IPS-NIHi7 (cell line): ENCODE results near the gene UBR4.
A peak's percentile ranks its signal among the peaks of the same experiment; 100 is the strongest.

Experiments used
- DNase-seq: peaks from one replicate; pipeline ENCODE4 v3.0.0; 2012; ENCODE audit warnings: mixed read lengths; ENCODE audit errors: extremely low spot score

Gene UBR4

DNA sequence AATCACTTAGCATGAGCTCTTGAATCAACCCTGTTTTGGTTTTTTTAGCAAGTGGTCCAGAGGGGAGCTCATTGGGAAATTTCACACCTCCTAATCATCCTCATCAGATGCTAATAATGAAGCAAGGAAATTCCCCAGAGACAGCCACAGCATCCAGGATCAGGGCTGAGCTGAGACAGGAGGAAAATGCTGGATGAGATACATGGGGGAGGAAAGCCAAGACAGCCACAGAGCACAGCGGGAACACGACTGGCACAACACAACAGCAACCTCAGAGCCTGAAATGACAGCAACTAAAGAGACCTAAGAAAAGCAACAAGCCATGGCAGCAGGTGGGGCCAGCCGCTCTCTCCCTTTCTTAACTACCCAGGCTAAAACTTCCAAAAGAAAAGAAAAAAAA, 70.4 kb downstream of the UBR4 start:
- peak; percentile 46 for DNase-seq

DNA sequence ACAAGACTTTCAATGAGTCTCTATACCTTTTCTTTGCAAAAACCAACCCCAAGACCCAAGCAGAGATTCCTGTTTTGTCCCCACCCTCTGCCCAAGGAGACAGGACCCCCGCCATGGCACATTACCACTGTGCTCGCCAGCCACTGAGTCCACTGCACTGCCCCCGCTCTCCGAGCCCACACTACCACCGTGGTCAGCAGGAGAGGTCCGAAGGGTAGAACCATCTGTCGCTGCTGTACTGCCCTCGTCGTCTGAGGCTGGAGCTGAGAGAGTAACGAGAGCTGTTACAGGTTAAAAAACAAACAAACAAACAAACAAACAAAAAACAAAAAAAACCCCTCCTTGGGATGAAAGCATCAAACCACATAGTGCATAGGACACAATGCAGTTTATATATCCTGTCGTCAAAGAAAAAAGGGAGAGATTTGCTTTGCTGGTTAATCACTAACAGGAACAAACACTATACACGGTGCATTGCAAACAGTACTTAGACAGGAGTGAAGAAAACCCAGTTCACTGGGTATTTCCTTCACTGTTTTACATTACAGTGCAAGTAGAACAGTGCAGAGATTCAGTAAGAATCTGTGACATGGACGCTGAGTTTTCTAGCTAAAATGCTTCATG, 71.0 kb downstream of the UBR4 start:
- DNase-seq = no peak

DNA sequence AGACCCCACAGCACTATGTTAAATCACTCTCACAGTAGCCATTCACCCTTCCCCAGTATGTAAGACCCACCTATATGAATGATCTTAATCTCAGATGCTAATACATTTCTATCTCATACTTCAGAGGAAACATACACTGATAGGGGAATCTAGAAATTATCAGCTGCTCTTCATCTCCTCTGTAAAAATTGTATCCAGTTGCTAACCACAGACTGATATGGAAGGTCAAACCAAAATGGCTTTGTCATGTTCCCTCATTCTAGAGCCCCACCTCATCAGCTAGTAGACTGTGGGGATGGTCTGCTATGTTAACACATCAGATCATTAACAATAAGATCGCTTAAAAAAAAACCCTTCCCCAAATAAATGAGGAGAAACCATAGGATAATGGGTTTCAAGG, 71.7 kb downstream of the UBR4 start:
- no peak for DNase-seq

DNA sequence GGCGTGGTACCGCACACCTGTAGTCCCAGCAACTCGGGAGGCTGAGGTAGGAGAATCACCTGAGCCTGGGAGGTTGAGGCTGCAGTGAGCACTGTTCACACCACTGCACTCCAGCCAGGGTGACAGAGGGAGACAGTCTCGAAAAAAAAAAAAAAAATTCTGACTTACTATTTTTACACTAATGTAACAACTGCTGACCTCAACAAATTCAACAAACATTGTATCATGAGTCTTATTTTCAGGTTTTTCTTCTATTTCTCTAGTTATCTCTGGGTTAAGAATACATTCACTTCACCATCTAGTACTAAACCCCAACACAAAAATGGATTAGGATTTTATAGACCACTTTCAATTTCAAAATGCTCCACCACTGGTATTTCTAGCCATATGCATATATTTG, 72.9 kb downstream of the UBR4 start:
- DNase-seq = no peak

DNA sequence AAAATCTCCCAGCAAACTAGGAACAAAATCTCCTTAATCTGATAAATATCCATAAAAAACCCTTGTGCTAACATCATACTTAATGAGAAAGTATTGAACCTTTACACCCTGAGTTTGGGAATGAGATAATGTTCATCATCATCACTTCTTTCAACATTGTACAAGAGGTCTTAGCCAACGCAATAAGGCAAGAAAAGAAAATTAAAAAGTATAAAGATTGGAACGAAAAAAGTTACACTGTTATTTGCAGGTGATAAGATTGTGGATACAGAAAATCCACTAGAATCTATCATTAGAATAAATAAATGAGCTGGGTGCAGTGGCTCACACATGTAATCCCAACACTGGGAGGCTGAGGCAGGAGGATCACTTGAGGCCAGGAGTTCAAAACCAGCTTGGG, 76.7 kb downstream of the UBR4 start:
- DNase-seq = no peak

DNA sequence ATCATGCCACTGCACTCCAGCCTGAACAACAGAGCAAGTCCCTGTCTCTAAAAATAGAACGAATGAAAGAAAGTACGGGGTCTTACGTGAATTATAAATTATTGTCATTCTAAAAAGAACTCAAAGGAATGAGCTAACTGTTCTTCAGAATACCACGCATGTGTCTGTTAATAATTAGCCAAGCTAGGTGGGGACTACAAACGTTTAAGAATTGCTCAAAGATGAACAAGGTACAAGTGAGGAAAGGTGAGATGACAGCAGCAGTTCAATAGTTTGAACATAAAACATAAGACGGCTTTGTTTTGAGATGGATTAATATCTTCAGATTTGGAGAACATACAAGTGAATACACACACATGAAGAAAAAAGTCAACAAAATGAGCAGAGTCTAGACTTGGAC, 79.6 kb downstream of the UBR4 start:
- no peak for DNase-seq

DNA sequence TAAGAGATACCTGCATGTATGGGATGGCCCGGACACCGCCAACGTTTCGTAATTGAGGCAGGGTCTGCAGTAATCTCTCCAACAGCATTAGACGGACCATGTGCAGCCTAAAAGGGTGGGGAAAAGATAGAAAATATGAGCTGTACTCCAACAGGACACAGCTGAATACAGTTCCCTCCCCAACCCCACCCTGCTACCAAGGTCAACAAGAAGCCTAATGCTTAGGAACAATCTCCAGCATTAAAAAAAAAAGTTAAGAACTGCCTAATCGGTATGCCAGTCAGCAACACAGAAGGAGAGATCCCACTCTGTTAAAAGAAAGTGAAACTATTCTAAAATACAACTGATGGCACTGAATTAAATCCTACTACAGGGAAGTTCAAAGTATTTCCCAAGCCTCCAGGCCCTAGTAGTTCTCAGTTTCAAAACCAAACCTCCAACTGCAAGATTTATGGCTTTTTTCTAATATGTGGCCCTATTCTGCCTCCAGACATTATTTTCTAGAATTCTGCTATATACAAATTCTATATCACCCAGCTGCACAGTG, 81.0 kb downstream of the UBR4 start:
- DNase-seq = no peak

DNA sequence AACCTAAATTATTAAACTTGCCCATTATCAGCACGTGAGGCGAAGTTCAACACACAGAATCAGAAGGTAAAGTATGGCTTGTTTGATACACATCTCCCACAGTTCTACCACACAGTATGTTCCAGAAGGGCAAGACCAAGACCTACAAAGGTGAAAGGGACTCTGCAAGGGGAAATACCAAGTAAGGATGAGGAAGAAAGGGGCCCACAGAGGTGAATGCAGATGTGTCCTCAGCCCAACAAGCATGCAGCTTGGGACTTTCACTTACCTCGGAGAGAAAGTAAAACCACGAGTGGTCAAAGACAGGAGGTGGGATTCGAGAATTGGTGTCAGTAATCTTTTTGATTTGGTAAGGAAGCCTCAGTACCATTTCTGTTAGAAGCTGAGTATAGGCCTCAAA, 85.8 kb downstream of the UBR4 start:
- DNase-seq = no peak

DNA sequence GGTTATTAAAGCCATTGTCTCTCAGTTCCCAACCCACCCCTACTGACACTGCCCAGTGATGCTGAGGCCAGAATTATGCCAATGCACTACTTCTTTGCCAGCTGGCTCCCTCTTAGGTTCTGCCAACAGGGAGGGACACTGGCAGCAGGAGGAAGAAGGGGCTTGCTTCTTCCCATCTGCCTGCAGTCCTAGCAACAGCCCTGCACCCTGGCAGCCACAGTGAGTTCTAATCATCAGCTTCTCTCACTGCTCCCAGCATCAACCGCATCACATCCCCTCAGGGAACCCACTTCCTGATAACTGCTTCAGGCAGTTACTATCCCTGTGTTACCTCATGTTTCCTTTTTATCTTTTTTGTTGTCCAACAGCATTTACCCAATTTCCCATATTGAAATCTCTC, 86.2 kb downstream of the UBR4 start:
- no peak for DNase-seq

DNA sequence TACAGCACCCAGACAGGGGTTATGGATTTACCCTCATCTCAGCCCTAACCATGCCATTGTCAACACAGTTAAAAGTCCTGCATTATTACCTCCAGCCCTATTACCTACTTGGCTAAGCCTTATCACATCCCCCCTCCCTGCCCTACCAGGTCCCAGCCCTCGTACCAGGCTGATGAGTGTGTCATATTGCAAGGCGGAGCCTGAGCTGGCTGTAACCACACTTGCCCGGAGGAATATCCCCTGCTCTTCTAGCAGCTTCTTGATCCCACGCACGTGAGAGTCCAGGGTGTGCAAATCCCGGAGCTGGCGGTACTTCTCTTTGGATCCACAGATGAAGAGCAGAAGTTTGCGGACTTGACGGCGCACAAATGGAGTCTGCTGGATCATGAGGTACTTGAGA, 87.4 kb downstream of the UBR4 start:
- DNase-seq = no peak

DNA sequence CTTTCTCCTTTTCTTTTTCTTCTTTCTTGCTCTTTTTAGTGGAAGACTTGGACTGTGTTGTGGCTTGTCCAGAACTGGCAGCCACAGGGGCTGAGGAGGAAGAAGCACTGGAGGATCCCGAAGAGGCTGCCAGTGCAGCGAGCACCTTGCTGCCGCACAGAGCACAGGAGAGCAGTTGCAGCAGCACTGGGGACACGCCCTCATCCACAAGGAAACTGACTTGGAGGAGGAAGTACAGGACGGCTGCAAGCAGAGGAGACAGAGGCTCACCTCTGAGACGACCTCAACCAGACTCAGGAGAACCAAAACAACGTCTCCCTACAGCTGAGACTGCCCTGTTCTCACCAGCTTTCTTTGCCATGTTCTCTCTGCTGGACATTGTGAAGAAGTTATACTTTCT, 88.9 kb downstream of the UBR4 start:
- no peak for DNase-seq

DNA sequence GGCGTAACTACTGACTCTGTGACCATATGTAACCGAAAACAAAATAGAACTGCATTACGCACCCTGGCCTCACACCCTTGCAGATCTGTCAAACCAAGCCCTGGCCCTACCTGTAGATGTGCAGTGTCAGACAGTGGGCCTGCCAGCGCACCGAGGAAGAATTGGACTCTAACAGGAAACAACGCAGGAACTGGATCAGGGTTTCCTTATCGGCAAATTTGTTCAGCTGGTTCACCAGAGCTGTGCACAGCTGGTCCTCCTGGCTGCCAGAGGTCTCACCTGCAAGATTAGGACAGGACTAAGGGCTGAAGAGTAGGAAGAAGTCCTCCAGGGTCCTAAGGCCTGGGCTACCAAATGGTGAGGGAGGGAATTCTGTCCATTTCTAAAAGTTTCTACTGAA, 90.0 kb downstream of the UBR4 start:
- no peak for DNase-seq

DNA sequence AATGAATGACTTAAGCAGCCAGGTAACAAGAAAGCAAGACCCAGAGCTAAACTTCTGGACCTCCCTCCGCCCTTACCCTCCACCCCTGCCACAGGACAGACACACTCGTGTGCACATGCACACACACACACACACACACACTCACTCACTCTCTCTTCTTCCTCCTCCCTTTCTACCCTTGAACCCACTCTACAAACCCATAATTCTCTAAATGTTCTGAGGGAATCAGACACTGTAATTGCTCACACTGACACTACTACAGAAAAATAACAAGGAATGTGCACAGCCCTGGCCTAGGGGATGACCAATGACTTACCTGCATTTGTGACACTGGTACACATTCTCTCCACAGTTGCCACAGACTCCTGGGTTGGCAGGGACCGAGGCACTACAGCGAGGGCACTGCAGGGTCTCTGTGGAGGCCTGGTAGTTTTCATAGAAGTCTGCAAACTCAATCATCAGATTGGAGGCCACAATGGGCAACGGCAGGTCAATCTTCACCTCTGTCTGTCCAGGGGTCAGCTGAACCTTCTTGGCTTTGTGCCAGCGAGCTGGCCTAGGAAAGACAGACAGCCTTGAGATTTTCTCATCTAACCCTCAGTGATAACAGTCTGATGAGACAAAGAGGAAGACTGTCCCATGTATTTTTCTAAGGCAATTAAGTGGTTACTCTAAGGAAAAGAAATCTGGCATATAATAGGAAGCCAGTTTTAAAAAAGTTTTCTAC, 94.8 kb downstream of the UBR4 start:
- DNase-seq = no peak

DNA sequence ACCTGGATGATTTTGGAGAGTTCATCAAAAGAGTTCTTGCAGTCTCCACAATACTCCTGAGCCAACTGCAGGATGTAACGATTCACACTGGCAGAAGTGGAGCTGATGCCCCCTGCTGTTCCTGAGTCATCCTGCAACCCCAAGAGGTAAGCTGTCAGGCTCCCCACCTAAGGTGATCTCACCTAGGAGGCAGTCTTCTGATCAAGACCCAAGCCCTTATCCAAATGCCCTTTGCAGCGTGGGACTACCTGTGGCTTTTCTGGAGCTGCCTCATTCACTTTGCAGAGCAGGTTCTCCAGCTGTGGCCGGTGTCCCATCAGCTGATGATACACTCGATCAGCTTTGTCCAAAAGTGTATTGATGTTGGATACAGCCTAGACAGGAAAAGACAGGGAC, 96.4 kb downstream of the UBR4 start:
- peak; percentile 62 for DNase-seq

DNA sequence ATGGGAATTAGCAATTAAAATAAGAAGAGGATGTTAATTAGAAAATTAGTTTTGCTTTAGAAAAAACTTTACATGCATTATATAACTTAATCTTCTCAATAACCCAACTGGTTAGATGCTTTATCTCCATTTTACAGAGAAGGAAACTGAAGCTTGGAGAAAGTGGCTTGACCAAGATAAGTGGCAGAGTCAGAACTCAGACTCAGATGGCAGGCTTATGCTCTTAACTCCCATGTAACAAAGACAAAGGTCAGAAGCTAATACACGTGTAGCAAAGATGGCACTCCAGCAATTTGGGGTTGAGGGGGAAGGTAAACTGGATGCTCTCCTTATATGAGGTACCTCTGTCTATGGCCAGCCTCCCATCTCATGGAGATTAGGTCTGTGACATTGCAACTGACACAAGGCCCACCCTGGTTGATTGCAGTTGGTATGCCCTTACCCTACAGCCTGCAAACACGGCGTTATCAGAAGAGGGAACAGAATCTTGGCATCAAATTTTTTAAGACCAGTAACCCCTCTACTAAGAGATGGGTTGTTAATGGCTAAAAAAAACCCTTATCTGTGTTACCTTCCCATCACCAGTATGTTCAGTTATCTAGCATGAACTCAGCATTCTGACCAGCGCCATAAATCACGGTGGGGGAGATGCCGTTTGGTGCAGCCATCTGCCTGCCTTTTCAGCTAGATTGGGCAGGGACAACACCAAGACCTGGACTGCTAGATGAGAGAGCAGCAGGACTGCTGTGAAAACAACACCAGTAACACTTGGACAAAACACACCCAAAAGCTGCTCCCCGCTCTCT, 97.0 kb downstream of the UBR4 start:
- DNase-seq = no peak

DNA sequence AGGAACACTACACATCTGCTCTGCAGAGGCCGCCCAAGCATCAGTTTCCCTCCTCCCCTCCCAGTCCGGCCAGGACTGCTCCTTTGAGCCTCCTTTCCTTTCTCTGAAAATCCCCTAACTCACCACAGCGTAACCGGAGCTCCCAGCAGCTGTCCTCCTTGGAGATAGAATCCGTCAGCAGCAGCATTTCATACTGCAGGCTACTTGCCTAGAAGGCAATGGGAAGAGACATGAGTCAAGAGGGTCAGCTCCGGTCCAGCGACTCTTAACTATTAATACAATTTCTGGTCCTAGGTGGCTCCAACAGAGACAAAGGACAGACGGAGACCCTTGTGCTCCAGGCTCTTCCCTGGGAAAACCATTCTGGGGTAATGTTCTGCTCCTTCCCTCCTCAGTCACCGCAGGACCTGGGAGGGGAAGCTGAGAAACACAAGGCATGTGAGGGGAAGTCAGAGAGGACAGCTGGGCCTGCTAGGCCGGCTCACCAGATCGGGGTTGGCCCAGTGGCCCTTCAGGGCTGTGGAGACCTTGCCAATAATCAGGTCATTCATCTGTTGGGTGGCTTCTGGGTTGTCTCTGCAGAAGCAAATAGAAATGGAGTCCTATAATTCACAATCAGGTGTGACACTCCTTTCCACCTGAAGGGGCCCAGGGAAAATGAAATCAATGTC, 99.7 kb downstream of the UBR4 start:
- DNase-seq = no peak

DNA sequence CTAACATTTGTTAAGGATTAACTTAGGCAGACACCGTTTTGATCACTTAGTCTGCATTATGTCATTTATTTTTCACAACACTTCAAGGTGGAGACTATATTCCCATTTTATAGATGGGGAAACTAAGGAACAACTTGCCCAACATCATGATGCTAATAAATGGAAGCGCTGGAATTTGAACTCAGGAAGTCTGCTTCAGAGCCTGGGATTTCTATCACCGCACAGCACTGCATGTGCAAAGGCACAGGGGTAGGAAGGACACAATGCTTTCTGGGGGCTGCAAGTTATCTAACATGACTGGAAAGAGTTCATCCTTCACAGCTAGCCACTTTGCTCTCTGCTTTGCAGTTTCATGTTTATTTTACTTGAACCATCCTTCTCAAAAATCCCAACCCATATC, 100.5 kb downstream of the UBR4 start:
- no peak for DNase-seq

DNA sequence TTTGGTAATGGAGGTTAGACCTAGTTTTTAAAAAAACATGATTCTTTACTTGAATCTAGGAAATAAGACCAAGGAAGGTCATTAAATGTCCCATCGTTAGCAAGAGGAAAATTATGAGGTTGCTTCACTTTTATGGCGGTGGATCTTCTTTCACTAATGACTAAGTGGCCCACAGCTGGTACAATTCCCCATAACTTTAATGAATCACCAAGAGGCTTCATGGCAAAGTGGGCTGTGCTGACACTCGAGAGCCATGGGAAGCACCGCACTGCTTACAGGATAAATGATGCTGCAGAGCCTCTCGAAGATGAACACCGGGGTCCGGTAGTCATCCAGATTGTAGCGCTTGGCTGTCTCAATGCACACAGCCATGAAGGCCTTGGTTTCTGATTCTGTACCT, 108.8 kb downstream of the UBR4 start:
- DNase-seq = no peak

DNA sequence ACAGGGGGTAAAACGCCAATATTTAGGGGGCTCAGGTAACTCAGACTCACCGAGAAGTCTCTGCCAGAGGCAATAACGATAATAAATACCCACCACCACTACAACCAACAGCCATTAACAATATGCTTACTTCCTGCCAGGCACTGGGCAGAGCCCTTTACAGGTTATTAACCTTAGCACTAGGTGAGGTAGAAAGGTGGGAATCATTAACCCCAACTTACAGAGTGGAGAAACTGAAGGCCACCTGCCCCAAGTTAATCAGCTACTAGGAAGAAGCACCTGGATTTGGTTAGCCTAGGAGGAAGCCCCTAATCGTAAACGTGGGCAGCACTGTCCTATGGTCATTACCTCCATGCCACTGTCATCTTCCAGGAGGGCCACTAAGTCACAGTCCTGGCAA, 110.0 kb downstream of the UBR4 start:
- no peak for DNase-seq

DNA sequence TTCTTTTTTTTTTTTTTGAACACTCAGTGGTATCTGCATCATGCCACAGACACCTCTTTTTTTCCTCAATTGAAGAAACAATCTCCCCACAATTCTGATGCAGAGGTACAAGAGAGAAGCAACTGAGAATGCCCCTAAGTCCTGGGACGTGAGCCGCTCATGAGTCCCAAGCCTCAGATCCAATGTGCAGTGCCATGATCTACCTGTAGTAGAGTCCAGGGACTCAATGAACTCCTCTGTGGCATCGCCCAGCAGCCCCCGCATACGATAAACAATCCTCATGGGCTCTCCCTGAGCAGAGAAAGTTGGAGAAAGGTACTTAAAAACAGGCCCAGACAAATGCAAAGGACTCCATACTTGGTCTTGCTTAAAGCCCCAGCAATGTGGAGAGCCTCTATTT, 113.1 kb downstream of the UBR4 start:
- no peak for DNase-seq

DNA sequence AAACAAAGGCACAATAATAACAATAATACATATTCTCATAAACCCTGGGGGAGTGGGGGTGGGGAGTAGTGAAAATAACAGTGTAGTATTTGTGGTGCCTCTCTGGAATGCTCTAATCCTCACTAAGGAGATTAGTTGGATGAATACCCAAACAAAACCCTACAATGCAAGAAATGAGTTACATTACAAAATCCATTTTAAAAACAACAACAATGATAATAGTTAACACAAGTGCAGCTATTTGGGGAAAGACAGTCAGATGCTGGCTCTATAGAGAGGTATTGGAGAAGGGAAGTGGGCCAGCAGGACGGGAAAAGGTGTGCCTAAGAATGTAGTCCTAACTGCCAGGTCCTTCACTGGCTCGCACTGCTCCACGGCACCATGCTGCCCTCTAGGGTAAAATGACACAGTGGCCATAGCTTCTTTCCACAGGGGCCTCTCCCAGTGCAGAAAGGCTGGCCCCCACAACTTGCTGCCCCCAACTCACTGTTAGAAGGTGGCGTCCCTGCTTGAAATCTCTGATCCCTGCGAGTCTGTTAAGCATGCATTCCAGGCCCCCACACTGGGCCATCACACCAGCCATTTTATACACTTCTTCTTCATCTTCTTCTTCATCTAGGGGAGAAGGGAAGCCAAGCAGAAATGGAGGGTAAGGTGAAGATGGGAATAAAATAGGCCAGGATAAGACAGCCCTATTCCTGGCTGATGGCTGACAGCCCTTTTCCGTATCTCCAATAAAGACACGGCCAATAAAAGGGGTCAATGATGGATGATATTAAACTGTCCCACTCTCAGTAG, 113.8 kb downstream of the UBR4 start:
- DNase-seq = peak; percentile 64
